Activated CD4-positive, alpha-beta T cell treated with anti-CD3 and anti-CD28 coated beads for 36 hours (primary cell): ENCODE results near the gene SPRYD3. TPM values are rescaled to one million over a fixed set of nuclear protein-coding genes. Genes with fewer than 3 reads are reported as not detected.

ENCODE experiments used
- ATAC-seq: fragments of 200-7000 bp; cut with Tn5 transposase; one replicate; pipeline ENCODE4 v1.10.0; 2021; ENCODE audit warnings: mild to moderate bottlenecking, moderate library complexity
- CTCF ChIA-PET: fragments of 350-600 bp; sonication (Branson Sonifier 250); formaldehyde crosslinking; loops from one replicate; lab custom pipeline; 2021; ENCODE audit warnings: antibody characterized with exemption; lab: Charles Lee
- POLR2A ChIA-PET: fragments of 350-600 bp; sonication (Branson Sonifier 250); formaldehyde crosslinking; loops from one replicate; lab custom pipeline; 2021; ENCODE audit warnings: antibody characterized with exemption, inconsistent platforms; lab: Charles Lee
- DNase-seq: peaks from one replicate; pipeline ENCODE4 v3.0.0-alpha.2; 2020
- H3K27ac Mint-ChIP-seq: one replicate; pipeline ENCODE4 v1.8.0; 2021; ENCODE audit warnings: mixed read lengths
- H3K27me3 Mint-ChIP-seq: one replicate; pipeline ENCODE4 v1.8.0; 2021; ENCODE audit warnings: mixed read lengths
- H3K36me3 Mint-ChIP-seq: one replicate; pipeline ENCODE4 v1.8.0; 2021; ENCODE audit warnings: low read depth, mixed read lengths
- H3K4me1 Mint-ChIP-seq: one replicate; pipeline ENCODE4 v1.8.0; 2021; ENCODE audit warnings: mixed read lengths
- H3K4me3 Mint-ChIP-seq: one replicate; pipeline ENCODE4 v1.8.0; 2021; ENCODE audit warnings: mild to moderate bottlenecking, moderate library complexity, mixed read lengths
- H3K9me3 Mint-ChIP-seq: one replicate; pipeline ENCODE4 v1.8.0; 2021; ENCODE audit warnings: low read depth, mixed read lengths
- intact Hi-C, 2 experiments: fragments of 100-400 bp; cut with DNase I in 1 of 2; cut with micrococcal nuclease in 1 of 2; formaldehyde crosslinking; loops; one replicate each; pipeline versions ENCODE4 v1.14.2 to v1.15.1; 2022 to 2024; cut with DNase I, micrococcal nuclease
- total RNA-seq, 2 experiments: library from RNA; stranded (reverse); gene quantifications; one replicate each; pipeline ENCODE4 v1.2.3, GENCODE V29; 2021

Gene SPRYD3
- total RNA-seq, 2 experiments from 2014 or later, result 13.7 to 18.2 TPM

DNA sequence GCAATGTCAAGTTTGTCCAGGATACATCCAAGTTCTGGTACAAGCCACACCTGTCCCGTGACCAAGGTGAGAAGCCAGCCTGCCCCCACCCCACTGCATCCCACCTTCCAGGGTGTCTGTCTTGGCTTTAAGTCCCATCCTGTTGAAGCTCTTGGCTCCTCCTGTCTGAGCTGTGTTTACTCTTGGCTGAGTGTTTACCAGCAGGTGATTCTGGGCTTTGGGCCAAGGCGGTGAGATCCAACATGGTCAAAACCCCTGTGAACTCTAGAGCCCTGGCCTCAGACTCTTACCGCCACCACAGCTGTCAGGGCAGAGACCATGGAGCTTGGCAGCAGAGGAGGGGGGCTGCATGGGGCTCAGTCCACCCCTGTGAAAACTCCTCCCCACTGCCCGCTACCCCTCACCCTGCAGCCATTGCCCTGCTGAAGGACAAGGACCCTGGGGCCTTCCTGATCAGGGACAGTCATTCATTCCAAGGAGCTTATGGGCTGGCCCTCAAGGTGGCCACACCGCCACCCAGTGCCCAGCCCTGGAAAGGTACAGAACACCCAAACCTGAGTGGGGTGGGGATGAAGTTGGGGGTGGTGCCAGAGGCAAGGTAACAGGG is 17.7 kb downstream of the SPRYD3 start:
- H3K4me1 Mint-ChIP-seq, result peaks cover 4% of the 10 kb centered on the region
- peak; percentile 60 for ATAC-seq
- ChIA-PET POLR2A (interaction anchor here (0.6 kb wide), 1 partner anchor 29 kb away, joined by 4 read pairs; no protein-coding TSS in a partner anchor), CTCF (interaction anchor here (0.6 to 15.8 kb wide), 5 partner anchors 19 to 822 kb away, joined by 3 to 277 read pairs (median 4); partner anchors contain the start of genes IGFBP6, SOAT2 and SPRYD3)
- no peaks in the 10 kb centered on the region for H3K9me3 Mint-ChIP-seq
- no peak overlapping the region for H3K4me3 Mint-ChIP-seq
- H3K27ac Mint-ChIP-seq, result no peak overlapping the region
- no peaks in the 10 kb centered on the region for H3K27me3 Mint-ChIP-seq
- H3K36me3 Mint-ChIP-seq, result peaks cover 15% of the 10 kb centered on the region
- intact Hi-C loops, result loop anchor here in 1 of 2 experiments (10.0 kb wide), 1 partner anchor 133 kb away; no protein-coding TSS in a partner anchor
- peak; percentile 31 for DNase-seq

DNA sequence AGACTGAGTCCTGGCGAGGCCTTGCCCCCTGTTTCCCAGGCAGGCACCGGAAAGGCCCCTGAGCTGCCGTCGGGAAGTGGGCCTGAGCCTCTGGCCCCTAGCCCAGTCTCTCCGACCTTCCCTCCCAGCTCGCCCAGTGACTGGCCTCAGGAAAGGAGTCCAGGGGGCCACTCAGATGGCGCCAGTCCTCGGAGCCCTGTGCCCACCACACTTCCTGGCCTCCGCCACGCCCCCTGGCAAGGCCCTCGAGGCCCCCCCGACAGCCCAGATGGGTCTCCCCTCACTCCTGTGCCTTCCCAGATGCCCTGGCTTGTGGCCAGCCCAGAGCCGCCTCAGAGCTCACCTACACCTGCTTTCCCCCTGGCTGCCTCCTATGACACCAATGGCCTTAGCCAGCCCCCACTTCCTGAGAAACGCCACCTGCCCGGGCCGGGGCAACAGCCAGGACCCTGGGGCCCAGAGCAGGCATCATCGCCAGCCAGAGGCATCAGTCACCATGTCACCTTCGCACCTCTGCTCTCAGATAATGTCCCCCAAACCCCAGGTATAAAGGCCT is 18.4 kb downstream of the SPRYD3 start:
- H3K4me3 Mint-ChIP-seq, result no peak overlapping the region
- DNase-seq (peak; percentile 4), ATAC-seq (no peak)
- no peak overlapping the region for H3K27ac Mint-ChIP-seq
- peaks cover 8% of the 10 kb centered on the region for H3K36me3 Mint-ChIP-seq
- H3K27me3 Mint-ChIP-seq, result no peaks in the 10 kb centered on the region
- ChIA-PET POLR2A (no interaction called here), CTCF (interaction anchor here (0.6 to 15.8 kb wide), 4 partner anchors 20 to 823 kb away, joined by 3 to 277 read pairs (median 80); partner anchors contain the start of genes IGFBP6, SOAT2 and SPRYD3)
- intact Hi-C loops, result loop anchor here in 1 of 2 experiments (10.0 kb wide), 1 partner anchor 134 kb away; no protein-coding TSS in a partner anchor
- no peaks in the 10 kb centered on the region for H3K9me3 Mint-ChIP-seq
- H3K4me1 Mint-ChIP-seq, result no peaks in the 10 kb centered on the region

DNA sequence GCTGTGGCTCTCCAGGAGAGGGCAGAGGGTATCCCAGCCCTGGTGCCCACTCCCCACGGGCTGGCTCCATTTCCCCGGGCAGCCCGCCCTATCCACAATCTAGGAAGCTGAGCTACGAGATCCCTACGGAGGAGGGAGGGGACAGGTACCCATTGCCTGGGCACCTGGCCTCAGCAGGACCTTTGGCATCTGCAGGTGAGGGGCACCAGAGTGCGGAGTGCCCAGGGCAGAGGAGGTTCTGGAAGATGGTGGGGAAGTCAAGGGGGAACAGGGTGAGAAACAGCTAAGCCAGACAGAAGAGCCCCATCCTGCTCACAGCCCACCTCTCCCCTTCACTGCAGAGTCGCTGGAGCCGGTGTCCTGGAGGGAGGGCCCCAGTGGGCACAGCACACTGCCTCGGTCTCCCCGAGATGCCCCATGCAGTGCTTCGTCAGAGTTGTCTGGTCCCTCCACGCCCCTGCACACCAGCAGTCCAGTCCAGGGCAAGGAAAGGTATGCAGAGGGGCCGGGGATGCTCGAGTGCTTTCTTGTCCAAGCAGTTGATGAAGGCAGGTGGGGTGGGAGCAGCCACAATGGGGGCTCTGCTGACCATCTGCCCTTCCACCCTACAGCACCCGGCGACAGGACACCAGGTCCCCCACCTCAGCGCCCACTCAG is 19.0 kb downstream of the SPRYD3 start:
- ChIA-PET CTCF (interaction anchor here (9.3 to 15.8 kb wide), 2 partner anchors 21 to 40 kb away, joined by 155 to 277 read pairs; partner anchors contain the start of genes IGFBP6, SOAT2 and SPRYD3), POLR2A (no interaction called here)
- DNase-seq (peak; percentile 4), ATAC-seq (no peak)
- no peaks in the 10 kb centered on the region for H3K27me3 Mint-ChIP-seq
- no peak overlapping the region for H3K27ac Mint-ChIP-seq
- peaks cover 6% of the 10 kb centered on the region for H3K36me3 Mint-ChIP-seq
- intact Hi-C loops, result loop anchor here in 1 of 2 experiments (10.0 kb wide), 1 partner anchor 135 kb away; no protein-coding TSS in a partner anchor
- H3K4me1 Mint-ChIP-seq, result no peaks in the 10 kb centered on the region
- H3K4me3 Mint-ChIP-seq, result no peak overlapping the region
- H3K9me3 Mint-ChIP-seq, result no peaks in the 10 kb centered on the region

DNA sequence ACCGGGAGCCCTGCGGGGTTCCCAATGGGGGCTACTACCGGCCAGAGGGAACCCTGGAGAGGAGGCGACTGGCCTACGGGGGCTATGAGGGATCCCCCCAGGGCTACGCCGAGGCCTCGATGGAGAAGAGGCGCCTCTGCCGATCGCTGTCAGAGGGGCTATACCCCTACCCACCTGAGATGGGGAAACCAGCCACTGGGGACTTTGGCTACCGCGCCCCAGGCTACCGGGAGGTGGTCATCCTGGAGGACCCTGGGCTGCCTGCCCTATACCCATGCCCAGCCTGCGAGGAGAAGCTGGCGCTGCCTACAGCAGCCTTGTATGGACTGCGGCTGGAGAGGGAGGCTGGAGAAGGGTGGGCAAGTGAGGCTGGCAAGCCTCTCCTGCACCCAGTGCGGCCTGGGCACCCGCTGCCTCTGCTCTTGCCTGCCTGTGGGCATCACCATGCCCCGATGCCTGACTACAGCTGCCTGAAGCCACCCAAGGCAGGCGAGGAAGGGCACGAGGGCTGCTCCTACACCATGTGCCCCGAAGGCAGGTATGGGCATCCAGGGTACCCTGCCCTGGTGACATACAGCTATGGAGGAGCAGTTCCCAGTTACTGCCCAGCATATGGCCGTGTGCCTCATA is 19.6 kb downstream of the SPRYD3 start:
- Mint-ChIP-seq H3K27ac (no peak overlapping the region), H3K4me1 (no peaks in the 10 kb centered on the region), H3K36me3 (peaks cover 3% of the 10 kb centered on the region), H3K9me3 (no peaks in the 10 kb centered on the region), H3K4me3 (no peak overlapping the region), H3K27me3 (no peaks in the 10 kb centered on the region)
- ATAC-seq, result no peak
- POLR2A ChIA-PET, result no interaction called here
- intact Hi-C loops, result loop anchor here in 1 of 2 experiments (10.0 kb wide), 1 partner anchor 135 kb away; no protein-coding TSS in a partner anchor
- CTCF ChIA-PET, result interaction anchor here (15.8 kb wide), 1 partner anchor 41 kb away, joined by 277 read pairs; the partner anchor contains the start of genes IGFBP6 and SOAT2
- DNase-seq, result peak; percentile 5

DNA sequence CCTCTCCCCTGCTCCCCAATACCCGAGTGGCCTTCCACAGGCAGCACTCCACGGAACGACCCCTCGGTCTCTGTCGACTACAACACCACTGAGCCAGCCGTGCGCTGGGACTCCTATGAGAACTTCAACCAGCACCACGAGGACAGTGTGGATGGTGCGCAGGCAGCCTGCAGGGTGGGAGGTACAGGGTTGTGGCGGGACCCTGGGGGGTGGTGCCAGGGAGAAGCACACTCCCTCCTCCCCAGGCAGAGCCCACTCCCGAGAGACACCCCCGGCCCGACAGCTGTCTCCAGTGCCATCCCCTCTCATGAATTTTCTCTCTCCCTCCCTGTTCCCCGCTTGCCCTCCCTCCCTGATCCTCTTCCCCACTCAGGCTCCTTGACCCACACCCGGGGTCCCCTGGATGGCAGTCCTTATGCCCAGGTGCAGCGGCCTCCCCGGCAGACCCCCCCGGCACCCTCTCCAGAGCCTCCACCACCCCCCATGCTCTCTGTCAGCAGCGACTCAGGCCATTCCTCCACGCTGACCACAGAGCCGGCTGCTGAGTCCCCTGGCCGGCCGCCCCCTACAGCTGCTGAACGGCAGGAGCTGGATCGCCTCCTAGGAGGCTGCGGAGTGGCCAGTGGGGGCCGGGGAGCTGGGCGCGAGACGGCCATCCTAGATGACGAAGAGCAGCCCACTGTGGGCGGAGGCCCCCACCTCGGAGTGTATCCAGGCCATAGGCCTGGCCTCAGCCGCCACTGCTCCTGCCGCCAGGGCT is 20.3 kb downstream of the SPRYD3 start:
- intact Hi-C loops, result no loop called here
- H3K27ac Mint-ChIP-seq, result no peak overlapping the region
- no peak for ATAC-seq
- peak; percentile 3 for DNase-seq
- no peaks in the 10 kb centered on the region for H3K27me3 Mint-ChIP-seq
- ChIA-PET CTCF (interaction anchor here (15.8 kb wide), 1 partner anchor 42 kb away, joined by 277 read pairs; the partner anchor contains the start of genes IGFBP6 and SOAT2), POLR2A (no interaction called here)
- peaks cover under 1% of the 10 kb centered on the region for H3K36me3 Mint-ChIP-seq
- no peaks in the 10 kb centered on the region for H3K9me3 Mint-ChIP-seq
- peaks cover 4% of the 10 kb centered on the region for H3K4me1 Mint-ChIP-seq
- no peak overlapping the region for H3K4me3 Mint-ChIP-seq

DNA sequence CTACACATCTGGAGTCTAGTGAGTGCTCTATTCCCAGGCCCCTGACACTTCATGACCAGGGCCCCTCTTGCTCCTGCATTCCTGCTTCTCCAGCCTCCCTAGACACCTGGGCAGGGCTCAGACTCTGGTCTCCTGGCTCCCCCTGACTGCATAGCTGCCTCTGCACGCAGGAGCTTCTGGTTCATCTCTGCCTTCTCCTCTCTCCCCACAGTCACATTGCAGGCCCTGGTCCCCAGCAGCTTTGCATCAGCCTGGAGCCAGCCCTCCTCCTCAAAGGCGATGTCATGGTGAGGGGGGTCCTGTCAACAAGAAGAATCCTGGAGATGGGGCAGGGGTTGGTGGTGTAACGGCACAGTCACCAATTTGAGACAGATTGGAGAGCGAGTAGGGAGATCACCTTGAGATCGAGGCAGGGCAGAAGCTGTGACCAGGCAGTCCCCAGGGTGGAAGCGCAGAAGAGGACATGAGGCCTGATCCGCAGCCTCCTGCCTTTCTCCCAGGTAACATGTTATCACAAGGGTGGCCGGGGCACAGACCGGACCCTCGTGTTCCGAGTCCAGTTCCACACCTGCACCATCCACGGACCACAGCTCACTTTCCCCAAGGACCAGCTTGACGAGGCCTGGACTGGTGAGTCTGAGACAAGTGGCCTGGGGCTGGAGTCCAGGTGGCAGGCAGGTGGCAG is 21.2 kb downstream of the SPRYD3 start:
- Mint-ChIP-seq H3K4me3 (no peak overlapping the region), H3K4me1 (peaks cover 9% of the 10 kb centered on the region), H3K9me3 (no peaks in the 10 kb centered on the region), H3K36me3 (no peaks in the 10 kb centered on the region), H3K27me3 (no peaks in the 10 kb centered on the region), H3K27ac (no peak overlapping the region)
- ChIA-PET CTCF (interaction anchor here (0.6 to 1.8 kb wide), 7 partner anchors 8 to 169 kb away, joined by 3 to 13 read pairs (median 4); partner anchors contain the start of gene SPRYD3), POLR2A (interaction anchor here (0.6 kb wide), 1 partner anchor 228 kb away, joined by 4 read pairs; no protein-coding TSS in a partner anchor)
- ATAC-seq, result no peak
- intact Hi-C loops, result no loop called here
- DNase-seq, result peak; percentile 3

DNA sequence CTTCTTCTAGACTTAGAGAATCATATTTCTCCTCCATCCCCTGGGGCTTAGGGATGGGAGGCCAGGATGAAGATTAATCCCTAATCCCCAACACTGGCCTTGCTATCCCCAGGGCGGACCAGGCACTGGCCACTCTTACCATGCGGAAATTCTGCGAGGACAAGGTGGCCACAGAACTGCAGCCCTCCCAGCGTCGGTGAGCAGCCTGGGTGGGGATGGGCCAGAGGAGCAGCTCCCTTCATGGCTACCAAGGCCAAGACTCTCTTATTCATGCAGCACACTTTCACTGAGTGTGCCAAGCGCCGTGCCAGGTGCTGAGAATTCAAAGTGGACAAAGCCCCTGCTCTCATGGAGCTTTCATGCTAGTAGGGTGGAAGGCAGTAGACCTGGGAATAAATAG is 22.3 kb downstream of the SPRYD3 start:
- H3K27me3 Mint-ChIP-seq, result no peaks in the 10 kb centered on the region
- no peak for ATAC-seq

DNA sequence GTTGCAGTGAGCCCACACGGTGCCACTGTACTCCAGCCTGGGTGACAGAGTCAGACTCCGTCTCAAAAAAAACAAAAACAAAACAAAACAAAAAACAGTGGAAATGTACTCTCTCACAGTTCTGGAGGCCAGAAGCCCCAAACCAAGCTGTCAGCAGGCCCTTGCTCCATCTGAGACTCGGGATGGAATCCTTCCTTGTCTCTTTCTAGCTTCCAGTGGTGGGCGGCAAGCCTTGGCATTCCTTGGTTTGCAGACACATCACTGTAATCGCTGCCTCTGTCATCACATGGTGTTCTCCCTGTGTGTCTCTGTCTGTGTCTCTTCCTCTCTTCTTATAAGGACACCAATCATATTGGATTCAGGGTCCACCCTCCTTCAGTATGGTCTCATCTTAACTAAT is 22.9 kb downstream of the SPRYD3 start:
- DNase-seq (peak; percentile 3), ATAC-seq (no peak)
- intact Hi-C loops, result no loop called here
- H3K27me3 Mint-ChIP-seq, result no peaks in the 10 kb centered on the region
- ChIA-PET CTCF (interaction anchor here (0.7 to 1.8 kb wide), 4 partner anchors 10 to 46 kb away, joined by 3 to 13 read pairs (median 5); partner anchors contain the start of gene SPRYD3), POLR2A (no interaction called here)
- no peaks in the 10 kb centered on the region for H3K9me3 Mint-ChIP-seq
- H3K36me3 Mint-ChIP-seq, result no peaks in the 10 kb centered on the region
- peaks cover 9% of the 10 kb centered on the region for H3K4me1 Mint-ChIP-seq
- H3K27ac Mint-ChIP-seq, result no peak overlapping the region
- H3K4me3 Mint-ChIP-seq, result no peak overlapping the region

More for the DNA sequence above, 22.3 kb downstream of the SPRYD3 start:
- Mint-ChIP-seq H3K36me3 (no peaks in the 10 kb centered on the region), H3K27ac (no peak overlapping the region), H3K4me1 (peaks cover 9% of the 10 kb centered on the region), H3K4me3 (no peak overlapping the region), H3K9me3 (no peaks in the 10 kb centered on the region)
- intact Hi-C loops, result no loop called here
- POLR2A ChIA-PET, result no interaction called here
- CTCF ChIA-PET, result interaction anchor here (0.7 to 1.8 kb wide), 7 partner anchors 9 to 45 kb away, joined by 3 to 13 read pairs (median 4); partner anchors contain the start of gene SPRYD3
- peak; percentile 2 for DNase-seq

DNA sequence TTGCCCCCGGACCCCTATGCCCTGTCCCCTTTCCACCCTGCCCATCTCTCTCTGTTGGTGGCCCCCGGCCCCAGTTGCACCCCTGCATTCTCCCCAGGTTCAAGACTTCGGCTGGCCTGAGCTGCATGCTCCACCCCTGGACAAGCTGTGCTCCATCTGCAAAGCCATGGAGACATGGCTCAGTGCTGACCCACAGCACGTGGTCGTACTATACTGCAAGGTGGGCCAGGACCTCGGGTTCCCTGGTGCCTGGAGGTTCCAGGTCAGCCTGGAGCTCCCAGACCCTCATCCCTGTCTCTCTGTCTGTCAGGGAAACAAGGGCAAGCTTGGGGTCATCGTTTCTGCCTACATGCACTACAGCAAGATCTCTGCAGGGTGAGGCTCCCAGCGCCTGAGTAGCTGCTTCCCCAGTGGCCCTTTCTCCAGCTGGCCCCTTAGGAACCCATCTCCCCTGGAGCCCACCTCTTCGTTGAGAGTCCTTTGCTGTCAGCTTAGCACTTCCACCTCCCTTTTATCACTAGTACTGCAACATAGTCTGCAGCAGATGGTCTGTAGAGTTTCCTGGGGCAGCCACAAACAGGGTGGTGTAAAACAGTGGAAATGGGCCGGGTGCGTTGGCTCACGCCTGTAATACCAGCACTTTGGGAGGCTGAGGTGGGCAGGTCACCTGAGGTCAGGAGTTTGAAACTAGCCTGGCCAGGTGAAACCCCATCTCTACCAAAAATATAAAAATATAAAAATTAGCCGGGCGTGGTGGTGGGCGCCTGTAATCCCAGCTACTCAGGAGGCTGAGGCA is 23.5 kb downstream of the SPRYD3 start:
- Mint-ChIP-seq H3K36me3 (no peaks in the 10 kb centered on the region), H3K9me3 (no peaks in the 10 kb centered on the region), H3K4me3 (no peak overlapping the region), H3K27ac (no peak overlapping the region), H3K4me1 (peaks cover 11% of the 10 kb centered on the region), H3K27me3 (no peaks in the 10 kb centered on the region)
- CTCF ChIA-PET, result interaction anchor here (0.6 to 3.7 kb wide), 10 partner anchors 9 to 77 kb away, joined by 3 to 24 read pairs (median 4); partner anchors contain the start of genes IGFBP6 and SPRYD3
- peak; percentile 3 for DNase-seq
- ATAC-seq, result no peak
- intact Hi-C loops, result loop anchor here in 1 of 2 experiments (2.0 kb wide), 1 partner anchor 23 kb away; the partner anchor contains the start of gene SPRYD3
- POLR2A ChIA-PET, result no interaction called here
